SJCRH30 (cell line): ENCODE results near the gene MCCD1. TPM values are rescaled to one million over a fixed set of nuclear protein-coding genes. Genes with fewer than 3 reads are reported as not detected.
A peak's percentile ranks its signal among the peaks of the same experiment; 100 is the strongest.

Source experiments
- DNase-seq, 2 experiments: peaks; one replicate each; pipeline ENCODE4 v3.0.0-alpha.2; 2015 to 2020
- H3K27ac ChIP-seq: fragments of 250-450 bp; sonication (Bioruptor Pico); 2 replicates; pipeline ENCODE4 v1.5.1; 2020; ENCODE audit warnings: mild to moderate bottlenecking, moderate library complexity
- H3K27me3 ChIP-seq: fragments of 250-450 bp; sonication (Bioruptor Pico); 2 replicates; pipeline ENCODE4 v1.5.1; 2020; ENCODE audit warnings: mild to moderate bottlenecking, moderate library complexity
- H3K36me3 ChIP-seq: fragments of 250-450 bp; sonication (Bioruptor Pico); 2 replicates; pipeline ENCODE4 v1.5.1; 2020; ENCODE audit warnings: mild to moderate bottlenecking, moderate library complexity
- H3K4me1 ChIP-seq: fragments of 250-450 bp; sonication (Bioruptor Pico); 2 replicates; pipeline ENCODE4 v1.5.1; 2020; ENCODE audit warnings: mild to moderate bottlenecking, moderate library complexity
- H3K4me3 ChIP-seq: fragments of 250-450 bp; sonication (Bioruptor Pico); 2 replicates; pipeline ENCODE4 v1.5.1; 2020; ENCODE audit warnings: mild to moderate bottlenecking, moderate library complexity
- H3K9me3 ChIP-seq: fragments of 250-450 bp; sonication (Bioruptor Pico); replicated peaks from 2 replicates; pipeline ENCODE4 v1.5.1; 2020; ENCODE audit warnings: mild to moderate bottlenecking, moderate library complexity
- total RNA-seq: library from RNA; depleted of rRNA; stranded (reverse); fragments of >200 nt; shearing (Covaris generic); gene quantifications from 2 replicates; pipeline ENCODE4 v1.2.3, GENCODE V29; 2014

MCCD1 gene
- total RNA-seq, 1 experiment from 2014 or later = not detected

DNA sequence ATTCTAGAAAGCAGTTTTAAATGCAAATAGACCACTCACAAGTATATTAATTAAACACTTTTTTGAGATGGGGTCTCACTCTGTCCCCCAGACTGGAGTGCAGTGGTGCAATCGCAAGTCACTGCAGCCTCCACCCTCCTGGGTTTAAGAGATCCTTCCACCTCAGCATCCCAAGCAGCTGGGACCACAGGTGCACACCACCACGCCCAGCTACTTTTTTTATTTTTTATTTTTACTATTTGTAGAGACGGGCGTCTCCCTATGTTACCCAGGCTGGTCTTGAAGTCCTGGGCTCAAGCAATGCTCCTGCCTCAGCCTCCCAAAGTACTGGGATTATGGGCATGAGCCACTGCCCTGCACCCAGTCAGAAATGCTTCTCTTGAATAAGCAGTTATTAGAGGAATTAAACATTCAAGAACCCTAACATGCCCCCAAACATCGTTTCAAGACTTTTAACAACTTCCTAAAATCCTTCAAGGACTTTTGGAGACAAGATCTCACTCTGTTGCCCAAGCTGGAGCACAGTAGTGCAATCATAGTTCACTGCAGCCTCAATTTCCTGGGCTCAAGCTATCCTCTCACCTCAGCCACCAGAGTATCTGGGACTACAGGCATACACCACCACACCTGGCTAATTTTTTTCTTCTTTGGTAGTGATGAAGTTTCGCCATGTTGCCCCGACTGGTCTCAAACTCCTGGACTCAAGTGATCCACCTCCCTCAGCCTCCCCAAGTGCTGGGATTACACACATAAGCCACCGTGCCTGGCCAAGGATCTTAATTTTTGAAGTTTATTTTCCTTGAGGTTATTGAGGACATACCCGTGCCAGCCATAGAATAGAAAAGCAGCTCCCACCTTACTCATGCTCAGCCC lies 3.2 kb downstream of the MCCD1 start:
- no peaks in the 10 kb centered on the region for H3K9me3 ChIP-seq

DNA sequence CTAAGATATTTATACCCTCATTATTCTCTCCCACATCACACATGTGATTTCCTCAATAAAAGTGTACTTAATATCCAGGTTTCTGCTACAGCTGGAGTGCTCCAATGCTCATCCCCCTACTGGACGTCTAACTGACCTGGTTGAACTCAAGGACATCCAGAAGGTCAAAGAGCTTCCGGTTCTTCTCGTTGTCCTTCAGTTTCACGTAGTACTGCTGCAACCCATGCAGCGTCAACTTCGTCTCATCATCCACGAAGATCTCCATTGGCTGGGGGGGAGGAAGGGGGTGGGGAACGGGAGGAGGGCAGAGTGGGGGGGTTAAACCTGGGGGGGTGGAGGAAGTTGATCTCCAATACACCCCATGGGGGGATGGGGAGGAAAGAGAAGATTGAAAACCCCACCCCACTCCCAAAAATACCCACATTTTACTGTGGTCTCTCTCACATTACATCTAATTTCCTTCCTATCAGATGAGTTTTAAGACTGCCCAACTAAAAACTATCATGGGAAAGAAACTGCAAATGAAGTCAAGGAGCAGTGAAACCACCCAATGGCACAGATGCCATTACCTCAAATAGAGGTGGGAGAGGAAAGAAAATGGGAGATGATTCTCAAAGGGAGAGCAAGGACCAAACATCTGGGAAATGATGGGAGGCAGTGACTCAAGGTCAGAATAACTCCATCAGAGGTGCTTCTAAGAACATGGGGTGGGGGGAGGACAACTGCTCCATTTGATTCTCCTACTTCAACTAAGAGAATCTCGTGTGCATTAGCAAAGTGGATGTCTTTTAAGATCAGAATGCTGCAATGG lies 4.1 kb downstream of the MCCD1 start:
- DNase-seq = no peak
- H3K27me3 ChIP-seq = no peaks in the 10 kb centered on the region
- no peaks in the 10 kb centered on the region for H3K9me3 ChIP-seq
- peaks cover 79% of the 10 kb centered on the region for H3K36me3 ChIP-seq
- H3K4me3 ChIP-seq = no peak overlapping the region
- peaks cover 11% of the 10 kb centered on the region for H3K4me1 ChIP-seq
- H3K27ac ChIP-seq = no peak overlapping the region

More for the DNA sequence above, 3.2 kb downstream of the MCCD1 start:
- H3K4me3 ChIP-seq = no peak overlapping the region
- DNase-seq = no peak
- peaks cover 4% of the 10 kb centered on the region for H3K4me1 ChIP-seq
- no peaks in the 10 kb centered on the region for H3K27me3 ChIP-seq
- H3K27ac ChIP-seq = no peak overlapping the region
- H3K36me3 ChIP-seq = peaks cover 71% of the 10 kb centered on the region

DNA sequence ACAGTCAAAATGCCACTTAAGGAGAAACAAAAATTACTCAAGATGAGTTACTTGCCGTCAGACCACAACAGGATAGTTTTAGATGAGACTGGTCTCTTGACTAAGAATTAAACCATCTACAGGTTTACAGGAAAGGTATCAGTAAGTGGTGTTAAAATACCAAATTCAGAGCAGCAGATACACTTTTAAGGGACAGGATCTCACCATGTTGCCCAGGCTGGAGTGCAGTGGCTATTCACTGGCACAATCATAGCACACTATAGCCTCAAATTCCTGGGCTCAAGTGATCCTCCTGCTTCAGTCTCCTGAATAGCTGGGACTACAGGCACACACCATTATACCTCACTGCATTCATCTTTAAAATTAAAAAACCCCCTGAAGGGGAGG lies 4.7 kb downstream of the MCCD1 start:
- Histone ChIP-seq H3K9me3 (no peaks in the 10 kb centered on the region), H3K27me3 (no peaks in the 10 kb centered on the region), H3K4me1 (peaks cover 17% of the 10 kb centered on the region), H3K36me3 (peaks cover 85% of the 10 kb centered on the region), H3K27ac (no peak overlapping the region), H3K4me3 (no peak overlapping the region)
- DNase-seq = no peak

DNA sequence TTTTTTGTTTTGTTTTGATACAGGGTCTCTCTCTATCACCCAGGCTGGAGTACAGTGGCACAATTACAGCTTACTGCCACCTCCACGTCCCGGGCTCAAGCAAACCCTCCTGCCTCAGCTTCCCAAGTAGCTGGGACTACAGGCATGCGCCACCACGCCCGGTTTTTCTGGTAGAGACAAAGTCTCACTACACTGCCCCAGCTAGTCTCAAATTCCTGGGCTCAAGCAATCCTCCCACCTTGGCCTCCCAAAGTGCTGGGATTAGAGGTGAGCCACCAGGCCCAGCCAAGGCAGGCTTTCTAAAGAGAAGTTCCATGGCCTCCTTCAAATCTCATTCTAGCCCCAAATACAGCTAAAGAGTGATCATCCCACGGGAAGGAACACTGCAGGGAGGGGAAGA lies 5.2 kb downstream of the MCCD1 start:
- Histone ChIP-seq H3K9me3 (no peaks in the 10 kb centered on the region), H3K4me3 (no peak overlapping the region), H3K27ac (no peak overlapping the region), H3K36me3 (peaks cover 91% of the 10 kb centered on the region), H3K27me3 (no peaks in the 10 kb centered on the region), H3K4me1 (peaks cover 22% of the 10 kb centered on the region)
- DNase-seq = no peak

- H3K4me3 ChIP-seq = no peak overlapping the region
- no peak overlapping the region for H3K27ac ChIP-seq
- no peak for DNase-seq
- no peaks in the 10 kb centered on the region for H3K27me3 ChIP-seq
- no peaks in the 10 kb centered on the region for H3K9me3 ChIP-seq
- peaks cover 28% of the 10 kb centered on the region for H3K4me1 ChIP-seq
- H3K36me3 ChIP-seq = peaks cover 95% of the 10 kb centered on the region
These were observed 5.8 kb downstream of the MCCD1 start for GRCh38 chr6:31534521-31535040.

DNA sequence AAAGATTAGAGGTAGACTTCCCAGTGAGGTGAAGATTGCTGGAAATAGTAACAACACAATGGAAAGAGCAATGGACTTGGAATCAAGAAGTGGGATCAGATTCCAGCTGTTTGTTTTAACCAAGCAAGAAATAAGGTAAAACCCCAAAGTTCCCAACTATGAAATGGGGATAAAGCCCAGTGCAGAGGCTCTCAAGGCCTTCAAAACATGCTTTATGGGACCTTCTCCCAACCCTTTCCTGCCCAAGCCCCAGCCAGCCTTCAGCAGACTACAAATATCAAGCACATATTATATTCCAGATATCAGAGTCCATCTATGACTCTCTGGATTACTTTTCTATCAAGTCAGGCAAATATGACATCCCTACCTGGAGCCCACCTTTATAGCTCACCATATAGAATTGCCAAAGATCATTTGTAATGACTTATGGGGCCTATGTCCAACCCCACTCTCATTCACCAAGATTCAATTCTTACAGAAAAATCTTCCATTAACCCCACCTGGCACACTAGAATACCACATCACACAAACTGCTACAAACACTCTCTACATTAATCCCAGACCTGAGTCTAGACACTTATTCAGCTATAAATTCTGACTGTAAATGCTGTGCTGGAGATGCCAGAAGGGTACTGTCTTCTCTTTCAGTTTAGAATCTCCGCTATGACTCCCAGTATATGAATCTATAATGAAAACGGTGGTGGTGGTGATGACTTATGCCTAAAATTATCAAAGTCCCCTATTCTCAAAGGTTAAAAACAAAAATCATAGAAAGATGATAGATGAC lies 7.0 kb downstream of the MCCD1 start:
- H3K9me3 ChIP-seq = no peaks in the 10 kb centered on the region
- no peak overlapping the region for H3K4me3 ChIP-seq
- peaks cover 99% of the 10 kb centered on the region for H3K36me3 ChIP-seq
- no peaks in the 10 kb centered on the region for H3K27me3 ChIP-seq
- no peak overlapping the region for H3K27ac ChIP-seq
- no peak for DNase-seq
- peaks cover 28% of the 10 kb centered on the region for H3K4me1 ChIP-seq

GRCh38 chr6:31538805-31539400 lies 10.1 kb downstream of the MCCD1 start:
- no peaks in the 10 kb centered on the region for H3K27me3 ChIP-seq
- peaks cover 73% of the 10 kb centered on the region for H3K36me3 ChIP-seq
- 0 out of 2 replicates have a peak overlapping the region, but pooled peaks have one; percentile 5 for H3K4me3 ChIP-seq
- DNase-seq = no peak
- no peak overlapping the region for H3K27ac ChIP-seq
- H3K9me3 ChIP-seq = no peaks in the 10 kb centered on the region
- H3K4me1 ChIP-seq = peaks cover 31% of the 10 kb centered on the region

- H3K36me3 ChIP-seq = peaks cover 56% of the 10 kb centered on the region
- peaks cover 44% of the 10 kb centered on the region for H3K4me1 ChIP-seq
- DNase-seq = no peak
- no peaks in the 10 kb centered on the region for H3K27me3 ChIP-seq
- H3K27ac ChIP-seq = peak overlapping the region; percentile 98
- H3K4me3 ChIP-seq = peak overlapping the region; percentile 82
- no peaks in the 10 kb centered on the region for H3K9me3 ChIP-seq
These were observed 11.9 kb downstream of the MCCD1 start for GRCh38 chr6:31540640-31541039.

DNA sequence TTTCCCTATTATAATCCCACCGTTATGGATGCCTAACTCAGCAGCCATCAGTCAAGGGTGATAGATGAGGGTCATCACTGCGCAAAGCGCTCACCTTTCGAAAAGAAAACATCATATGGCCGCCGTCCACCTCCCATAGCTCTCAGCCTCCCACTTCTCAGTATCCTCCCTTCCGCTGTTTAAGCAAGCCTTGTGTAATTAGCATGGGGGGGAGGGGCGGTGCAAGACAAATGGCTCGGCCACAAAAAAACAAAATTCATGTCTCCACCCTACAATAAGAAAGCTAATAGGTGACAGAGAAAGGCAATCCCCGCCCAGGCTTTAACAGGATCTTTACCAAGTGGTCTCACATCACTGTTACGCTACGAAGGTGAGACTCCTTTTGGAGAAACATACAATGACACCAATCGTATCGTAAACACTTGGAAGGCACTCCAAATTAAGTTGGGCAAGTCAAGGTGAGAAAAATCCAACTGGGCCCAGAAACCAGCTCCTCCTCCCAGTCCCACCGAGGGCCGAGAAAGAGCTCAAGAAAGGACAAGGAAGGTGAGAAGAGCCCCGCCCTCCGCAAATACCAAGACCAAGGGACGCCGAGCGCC lies 12.4 kb downstream of the MCCD1 start:
- peak; percentile 34 to 52 for DNase-seq
- H3K9me3 ChIP-seq = no peaks in the 10 kb centered on the region
- peaks cover 51% of the 10 kb centered on the region for H3K36me3 ChIP-seq
- no peaks in the 10 kb centered on the region for H3K27me3 ChIP-seq
- H3K27ac ChIP-seq = peak overlapping the region; percentile 98
- peaks cover 44% of the 10 kb centered on the region for H3K4me1 ChIP-seq
- H3K4me3 ChIP-seq = peak overlapping the region; percentile 82

DNA sequence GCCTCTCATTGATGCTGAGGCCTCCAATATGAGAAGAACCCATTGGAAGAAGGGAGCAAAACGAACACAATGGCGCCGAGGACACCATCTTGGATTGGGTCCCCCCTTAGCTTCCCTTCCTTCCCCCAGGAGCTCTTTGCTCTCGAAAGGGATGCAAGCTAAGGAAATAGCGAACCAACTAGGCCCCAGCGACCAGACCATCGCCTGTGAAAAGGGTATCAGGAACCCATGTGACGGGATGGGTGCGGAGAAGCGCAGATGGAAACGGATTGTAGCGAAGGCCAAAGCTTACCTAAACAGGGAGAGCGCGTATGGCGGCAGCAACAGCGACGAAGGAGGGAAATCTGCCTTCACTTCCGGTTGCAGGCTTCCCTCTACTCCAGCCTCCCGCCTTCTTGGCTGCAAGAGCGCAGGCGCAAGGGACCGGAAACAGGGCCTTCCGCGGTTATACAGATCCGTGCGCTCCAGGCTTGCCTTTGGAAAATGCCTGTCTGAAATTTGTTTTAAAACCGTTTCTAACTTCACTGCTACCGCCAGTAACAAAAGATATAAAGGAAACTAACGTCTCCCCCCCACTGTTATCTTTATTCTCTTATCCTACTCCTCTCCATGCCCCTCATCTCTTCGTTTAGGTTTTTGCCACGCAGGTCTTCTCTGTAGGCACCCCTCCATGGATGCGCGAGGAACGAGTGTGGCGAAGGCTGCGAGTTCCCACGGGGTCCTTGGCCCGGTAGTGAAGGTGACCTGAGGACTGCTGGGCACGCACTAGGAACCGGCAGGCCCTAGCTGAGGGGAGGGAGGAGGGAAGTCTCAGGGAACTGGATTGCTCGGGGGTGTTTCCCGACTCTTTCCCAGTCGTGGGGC lies 13.1 kb downstream of the MCCD1 start, which contains the start of gene DDX39B:
DDX39B (minus strand) TSS at position 346 of the 864 bp plus-strand sequence. CDS start 1,471 bp downstream, outside the sequence.
- H3K9me3 ChIP-seq = no peaks in the 10 kb centered on the region
- H3K36me3 ChIP-seq = peaks cover 43% of the 10 kb centered on the region
- DNase-seq = peak; percentile 96 to 98
- peak within 1 kb of the TSS; percentile 82 for H3K4me3 ChIP-seq
- H3K27me3 ChIP-seq = no peaks in the 10 kb centered on the region
- H3K4me1 ChIP-seq = peaks cover 41% of the 10 kb centered on the region
- H3K27ac ChIP-seq = peak within 1 kb of the TSS; percentile 98

DNA sequence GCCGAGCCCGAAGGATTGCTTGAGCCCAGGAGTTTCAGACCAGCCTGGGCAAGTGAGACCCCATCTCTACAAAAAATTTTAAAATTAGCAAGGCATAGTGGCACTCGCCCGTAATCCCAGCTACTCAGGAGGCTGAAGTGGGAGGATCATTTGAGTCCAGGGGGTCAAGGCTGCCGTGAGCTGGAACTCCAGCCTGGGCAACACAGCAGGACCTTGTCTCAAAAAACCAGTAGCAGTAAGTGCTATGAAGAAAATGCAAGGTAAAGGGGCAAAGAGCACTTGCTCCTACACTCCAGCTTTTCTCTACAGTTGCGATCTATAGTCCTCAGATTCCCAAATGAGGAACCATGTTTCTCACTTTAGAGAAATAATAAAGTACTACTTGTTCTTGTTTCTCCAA lies 14.9 kb downstream of the MCCD1 start:
- Histone ChIP-seq H3K27me3 (no peaks in the 10 kb centered on the region), H3K36me3 (peaks cover 26% of the 10 kb centered on the region), H3K27ac (no peak overlapping the region), H3K4me3 (no peak overlapping the region), H3K9me3 (no peaks in the 10 kb centered on the region), H3K4me1 (peaks cover 31% of the 10 kb centered on the region)
- DNase-seq = no peak

- Histone ChIP-seq H3K4me1 (peaks cover 21% of the 10 kb centered on the region), H3K27ac (peak overlapping the region; percentile 16), H3K4me3 (no peak overlapping the region), H3K27me3 (no peaks in the 10 kb centered on the region), H3K9me3 (no peaks in the 10 kb centered on the region), H3K36me3 (peaks cover 16% of the 10 kb centered on the region)
- peak in 1 of 2 experiments; percentile 72 for DNase-seq
These were observed 15.9 kb downstream of the MCCD1 start for GRCh38 chr6:31544676-31545075.

GRCh38 chr6:31545291-31545690 lies 16.5 kb downstream of the MCCD1 start:
- H3K9me3 ChIP-seq = no peaks in the 10 kb centered on the region
- peak overlapping the region; percentile 16 for H3K27ac ChIP-seq
- H3K27me3 ChIP-seq = no peaks in the 10 kb centered on the region
- peak in 1 of 2 experiments; percentile 40 for DNase-seq
- H3K36me3 ChIP-seq = peaks cover 9% of the 10 kb centered on the region
- H3K4me1 ChIP-seq = peaks cover 21% of the 10 kb centered on the region
- H3K4me3 ChIP-seq = no peak overlapping the region
